PC-9 (cell line): ENCODE results near the gene CCM2. TPM values are rescaled to one million over a fixed set of nuclear protein-coding genes. Genes with fewer than 3 reads are reported as not detected.

Experiments
- BruUV-seq: library from RNA; stranded (reverse); fragments of 400-500 nt; replicated peaks from 2 replicates; lab custom pipeline; 2021; lab: Mats Ljungman, UMichigan
- CTCF ChIA-PET: fragments of 300-600 bp; sonication (Branson Sonifier 250); formaldehyde crosslinking; loops from one replicate; lab custom pipeline; 2022; ENCODE audit warnings: antibody characterized with exemption; lab: Charles Lee
- POLR2A ChIA-PET: fragments of 300-600 bp; sonication (Branson Sonifier 250); formaldehyde crosslinking; loops from one replicate; lab custom pipeline; 2022; ENCODE audit warnings: antibody characterized with exemption; ENCODE audit not compliant: unreplicated experiment; lab: Charles Lee
- DNase-seq, 2 experiments: peaks; one replicate each; pipeline versions ENCODE4 v3.0.0 to v3.0.0-alpha.2; 2015 to 2022; ENCODE audit warnings: mixed read lengths in 1 of 2
- H2AFZ ChIP-seq: fragments of 200-600 bp; sonication (generic); 2 replicates; pipeline ENCODE4 v1.8.1; 2017; ENCODE audit warnings: antibody characterized with exemption
- H3F3A ChIP-seq: fragments of 200-600 bp; sonication (generic); 2 replicates; pipeline ENCODE4 v1.8.1; 2017; ENCODE audit warnings: antibody characterized with exemption, mild to moderate bottlenecking, low read depth; ENCODE audit not compliant: insufficient read depth
- H3K27ac ChIP-seq: fragments of 200-600 bp; sonication (generic); 2 replicates; pipeline ENCODE4 v1.6.1; 2016; ENCODE audit warnings: mixed run types
- H3K27me3 ChIP-seq: fragments of 200-600 bp; sonication (generic); 2 replicates; pipeline ENCODE4 v1.6.1; 2016; ENCODE audit warnings: low read depth, mixed run types; ENCODE audit not compliant: insufficient read depth
- H3K36me3 ChIP-seq: fragments of 200-600 bp; sonication (generic); 2 replicates; pipeline ENCODE4 v1.6.1; 2016; ENCODE audit warnings: low read depth, mixed run types
- H3K4me1 ChIP-seq: fragments of 200-600 bp; sonication (generic); replicated peaks from 2 replicates; pipeline ENCODE4 v1.6.1; 2016; ENCODE audit warnings: mixed run types; ENCODE audit not compliant: insufficient read depth
- H3K4me2 ChIP-seq: fragments of 200-600 bp; sonication (generic); 2 replicates; pipeline ENCODE4 v1.6.1; 2017; ENCODE audit warnings: mixed run types
- H3K4me3 ChIP-seq: fragments of 200-600 bp; sonication (generic); 2 replicates; pipeline ENCODE4 v1.6.1; 2016; ENCODE audit warnings: mixed run types
- H3K79me2 ChIP-seq: fragments of 200-600 bp; sonication (generic); 2 replicates; pipeline ENCODE4 v1.6.1; 2017; ENCODE audit warnings: low read depth, mixed run types
- H3K9me2 ChIP-seq: fragments of 200-600 bp; sonication (generic); 2 replicates; pipeline ENCODE4 v1.8.1; 2017; ENCODE audit warnings: mild to moderate bottlenecking; ENCODE audit not compliant: insufficient read depth
- H3K9me3 ChIP-seq: fragments of 200-600 bp; sonication (generic); 2 replicates; pipeline ENCODE4 v1.8.1; 2016; ENCODE audit warnings: low read depth; ENCODE audit not compliant: insufficient read depth
- H4K20me1 ChIP-seq: fragments of 200-600 bp; sonication (generic); 2 replicates; pipeline ENCODE4 v1.8.1; 2017; ENCODE audit not compliant: insufficient read depth
- EZH2 ChIP-seq: fragments of 200-600 bp; sonication (generic); IDR thresholded peaks from 2 replicates; pipeline ENCODE4 v1.8.0; 2017; ENCODE audit warnings: antibody characterized with exemption, low read depth
- intact Hi-C: fragments of 100-400 bp; cut with micrococcal nuclease; formaldehyde crosslinking; loops from one replicate; pipeline ENCODE4 v1.10.0; 2022; ENCODE audit not compliant: unreplicated experiment
- total RNA-seq: library from RNA; stranded (reverse); gene quantifications from 2 replicates; pipeline ENCODE4 v1.2.3, GENCODE V29; 2021
- TF ChIP-seq, protein P1 (sequence below): fragments of 200-600 bp; sonication (generic); conservative IDR thresholded peaks from 2 replicates; pipeline ENCODE4 v1.6.1; 2017; ENCODE audit warnings: mixed run types, antibody characterized with exemption, mild to moderate bottlenecking, moderate library complexity

The CCM2 gene
- total RNA-seq, 1 experiment from 2014 or later, result 54.2 TPM

DNA sequence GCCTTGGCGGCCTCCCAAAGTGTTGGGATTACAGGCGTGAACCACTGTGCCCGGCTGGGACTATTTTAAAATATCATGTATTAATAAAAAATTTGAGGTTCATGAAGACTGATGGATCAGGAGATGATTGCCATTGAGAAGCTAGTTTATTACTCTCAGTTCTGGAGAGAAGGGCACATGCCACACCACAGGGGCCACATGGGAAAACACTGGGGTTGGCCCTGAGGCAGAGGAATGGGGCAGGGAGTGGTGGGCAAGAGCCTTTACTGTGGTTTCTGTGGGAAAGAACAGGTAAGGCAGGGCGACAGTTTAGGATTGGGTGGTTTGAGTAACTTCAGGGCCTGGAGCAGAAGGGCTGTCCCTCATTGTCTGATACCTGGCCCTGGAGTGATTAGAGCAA is 118.3 kb downstream of the CCM2 start:
- Histone ChIP-seq H3K4me1 (no peaks in the 10 kb centered on the region), H3K79me2 (no peaks in the 10 kb centered on the region), H3K27ac (no peak overlapping the region), H3K9me2 (no peaks in the 10 kb centered on the region), H3F3A (peaks cover 3% of the 10 kb centered on the region; the same call in 1 of the 2 replicates), H3K9me3 (no peaks in the 10 kb centered on the region), H3K36me3 (no peaks in the 10 kb centered on the region), H4K20me1 (no peaks in the 10 kb centered on the region), H3K27me3 (peaks cover 19% of the 10 kb centered on the region), H3K4me3 (no peak overlapping the region), H2AFZ (no peak overlapping the region), H3K4me2 (no peak overlapping the region)
- DNase-seq, result no peak
- POLR2A ChIA-PET, result no interaction called here
- no TSS peak for BruUV-seq
- TF ChIP-seq, protein P1, sequence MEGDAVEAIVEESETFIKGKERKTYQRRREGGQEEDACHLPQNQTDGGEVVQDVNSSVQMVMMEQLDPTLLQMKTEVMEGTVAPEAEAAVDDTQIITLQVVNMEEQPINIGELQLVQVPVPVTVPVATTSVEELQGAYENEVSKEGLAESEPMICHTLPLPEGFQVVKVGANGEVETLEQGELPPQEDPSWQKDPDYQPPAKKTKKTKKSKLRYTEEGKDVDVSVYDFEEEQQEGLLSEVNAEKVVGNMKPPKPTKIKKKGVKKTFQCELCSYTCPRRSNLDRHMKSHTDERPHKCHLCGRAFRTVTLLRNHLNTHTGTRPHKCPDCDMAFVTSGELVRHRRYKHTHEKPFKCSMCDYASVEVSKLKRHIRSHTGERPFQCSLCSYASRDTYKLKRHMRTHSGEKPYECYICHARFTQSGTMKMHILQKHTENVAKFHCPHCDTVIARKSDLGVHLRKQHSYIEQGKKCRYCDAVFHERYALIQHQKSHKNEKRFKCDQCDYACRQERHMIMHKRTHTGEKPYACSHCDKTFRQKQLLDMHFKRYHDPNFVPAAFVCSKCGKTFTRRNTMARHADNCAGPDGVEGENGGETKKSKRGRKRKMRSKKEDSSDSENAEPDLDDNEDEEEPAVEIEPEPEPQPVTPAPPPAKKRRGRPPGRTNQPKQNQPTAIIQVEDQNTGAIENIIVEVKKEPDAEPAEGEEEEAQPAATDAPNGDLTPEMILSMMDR, result no peak
- no peak for TF ChIP-seq EZH2
- intact Hi-C loops, result no loop called here
- CTCF ChIA-PET, result no interaction called here

DNA sequence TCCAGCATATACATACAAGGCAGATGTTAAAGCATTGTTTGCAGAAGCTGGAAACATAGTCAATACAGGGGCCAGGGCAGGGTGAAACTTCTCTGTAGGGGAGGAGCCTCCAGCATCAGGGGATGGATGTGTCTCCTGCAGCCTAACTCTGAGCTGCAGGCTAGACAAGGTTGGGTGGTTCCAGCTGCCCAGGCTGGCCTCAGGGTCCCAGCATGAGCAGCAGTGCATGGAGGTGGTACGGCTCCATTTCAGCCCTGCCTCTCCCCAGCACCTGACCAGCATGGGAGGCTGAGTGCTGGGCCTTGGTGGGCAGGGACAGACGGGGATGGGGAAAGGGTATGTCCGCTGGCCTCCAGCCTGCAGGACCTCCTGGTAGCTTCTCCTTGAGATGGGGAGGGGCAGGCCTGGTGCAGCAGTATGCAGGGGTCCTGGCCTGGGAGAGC is 118.9 kb downstream of the CCM2 start:
- H4K20me1 ChIP-seq, result no peaks in the 10 kb centered on the region
- no peaks in the 10 kb centered on the region for H3K9me2 ChIP-seq
- H3K27ac ChIP-seq, result no peak overlapping the region
- no peaks in the 10 kb centered on the region for H3K9me3 ChIP-seq
- H3K79me2 ChIP-seq, result no peaks in the 10 kb centered on the region
- no peaks in the 10 kb centered on the region for H3F3A ChIP-seq
- no peaks in the 10 kb centered on the region for H3K4me1 ChIP-seq
- intact Hi-C loops, result no loop called here
- no peak overlapping the region for H3K4me2 ChIP-seq
- DNase-seq, result no peak
- no peak overlapping the region for H3K4me3 ChIP-seq
- ChIA-PET POLR2A (no interaction called here), CTCF (no interaction called here)
- TF ChIP-seq, protein P1, result no peak
- TF ChIP-seq EZH2, result no peak
- no peak overlapping the region for H2AFZ ChIP-seq
- no TSS peak for BruUV-seq
- H3K36me3 ChIP-seq, result no peaks in the 10 kb centered on the region
- H3K27me3 ChIP-seq, result peaks cover 19% of the 10 kb centered on the region

DNA sequence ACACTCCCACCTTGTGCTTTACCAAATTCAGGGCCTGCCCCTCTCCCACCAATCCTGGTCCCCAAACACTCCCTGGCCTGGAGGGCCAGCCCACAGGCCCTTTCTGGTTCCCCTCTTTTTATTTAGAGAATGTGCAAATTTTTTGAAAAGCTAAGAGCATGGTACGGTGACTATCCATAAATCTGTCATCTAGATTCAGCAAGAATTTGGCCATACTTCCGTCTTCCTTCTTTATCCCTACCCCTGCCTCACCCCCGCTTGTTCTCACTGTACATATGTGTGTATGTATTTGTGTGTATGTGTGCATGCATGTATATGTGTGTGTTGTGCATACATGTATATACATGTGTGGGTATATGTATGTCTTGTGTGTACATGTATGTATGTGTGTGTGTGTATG is 119.5 kb downstream of the CCM2 start:
- CTCF ChIA-PET, result no interaction called here

More for the DNA sequence above, 119.5 kb downstream of the CCM2 start:
- Histone ChIP-seq H3K9me2 (no peaks in the 10 kb centered on the region), H3K9me3 (no peaks in the 10 kb centered on the region), H3K4me2 (no peak overlapping the region), H4K20me1 (no peaks in the 10 kb centered on the region), H3K4me1 (no peaks in the 10 kb centered on the region), H3F3A (no peaks in the 10 kb centered on the region), H3K79me2 (no peaks in the 10 kb centered on the region), H3K4me3 (no peak overlapping the region), H2AFZ (no peak overlapping the region), H3K27me3 (peaks cover 19% of the 10 kb centered on the region), H3K36me3 (no peaks in the 10 kb centered on the region), H3K27ac (no peak overlapping the region)
- BruUV-seq, result no TSS peak
- TF ChIP-seq EZH2, result no peak
- TF ChIP-seq, protein P1, result no peak
- DNase-seq, result no peak
- POLR2A ChIA-PET, result no interaction called here
- intact Hi-C loops, result no loop called here
